ENCODE results near the gene TRIM72.

DNA sequence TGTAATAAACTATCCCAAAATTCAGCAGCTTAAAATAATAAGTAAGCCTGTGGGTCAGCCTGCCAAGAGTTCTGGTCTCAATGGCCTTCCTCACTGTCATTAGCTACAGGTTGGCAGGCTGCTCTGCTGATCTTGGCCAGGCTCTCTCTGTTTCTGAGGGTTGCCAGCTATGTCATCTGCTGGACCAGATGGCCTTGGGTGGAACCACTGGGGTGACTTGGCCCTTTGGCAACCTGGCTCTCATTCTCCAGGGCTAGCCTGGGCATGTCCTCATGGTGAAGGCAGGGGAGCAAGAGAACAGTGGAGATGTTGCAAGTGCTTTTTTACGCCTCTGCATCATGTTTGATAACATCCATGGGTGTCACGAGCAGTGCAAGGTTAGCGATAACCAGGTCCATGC, 59.8 kb downstream of the TRIM72 start:
- TF ChIP-seq REST (IDR thresholded peaks at IDR 0.05; ENCODE audit: insufficient read depth in 1 of 2, low read depth in 2 of 2, low read length in 2 of 2) (no peak), POLR2AphosphoS5 (IDR thresholded peaks at IDR 0.05; ENCODE audit: low read depth, low read length) (no peak)

Measured in PFSK-1 (cell line).